Measurements from ENCODE around the gene DTNB.
"Not testable (repeated sequence)": the region's sequence is repeated elsewhere in the genome, so short reads cannot be mapped to it uniquely, and the experiment has no call there.

DTNB gene

GRCh38 chr2:25539136-25539535 lies 134.2 kb downstream of the DTNB start:
- no peak overlapping the region for H3K4me2 ChIP-seq

GRCh38 chr2:25537526-25537925 lies 135.9 kb downstream of the DTNB start:
- no peak overlapping the region for H3K4me3 ChIP-seq
- H3K27ac ChIP-seq = no peak overlapping the region
- TF ChIP-seq Cebpa-rat (IDR thresholded peaks at IDR 0.05) = no peak
- H3K4me2 ChIP-seq = no peak overlapping the region
- no peaks in the 10 kb centered on the region for H3K4me1 ChIP-seq
- H4K20me1 ChIP-seq = no peaks in the 10 kb centered on the region
- no peak overlapping the region for H3K9ac ChIP-seq
- H3K36me3 ChIP-seq = peaks cover 22% of the 10 kb centered on the region
- H3K27me3 ChIP-seq = no peaks in the 10 kb centered on the region
- peaks cover 30% of the 10 kb centered on the region for H3K9me3 ChIP-seq

More at GRCh38 chr2:25539136-25539535, 134.2 kb downstream of the DTNB start:
- Histone ChIP-seq H3K27me3 (no peaks in the 10 kb centered on the region), H3K9ac (no peak overlapping the region), H3K4me1 (no peaks in the 10 kb centered on the region), H3K9me3 (peaks cover 28% of the 10 kb centered on the region), H3K36me3 (peaks cover 21% of the 10 kb centered on the region), H3K27ac (no peak overlapping the region), H3K4me3 (no peak overlapping the region), H4K20me1 (no peaks in the 10 kb centered on the region)
- no peak for TF ChIP-seq Cebpa-rat (IDR thresholded peaks at IDR 0.05)

- not testable (repeated sequence) for H4K20me1 ChIP-seq, H3K4me1 ChIP-seq, H3K27ac ChIP-seq, H3K27me3 ChIP-seq, H3K4me2 ChIP-seq, H3K9ac ChIP-seq
- H3K4me3 ChIP-seq = peak overlapping the region; percentile 28; the same call in 1 of the 2 replicates
- H3K9me3 ChIP-seq = peaks cover 30% of the 10 kb centered on the region
- peaks cover 22% of the 10 kb centered on the region for H3K36me3 ChIP-seq
Observed at GRCh38 chr2:25535411-25536289, 137.7 kb downstream of the DTNB start.

GRCh38 chr2:25534937-25535336 lies 138.4 kb downstream of the DTNB start:
- Histone ChIP-seq H3K4me3 (peak overlapping the region; percentile 28; the same call in 1 of the 2 replicates), H3K9me3 (peaks cover 30% of the 10 kb centered on the region), H3K36me3 (peaks cover 22% of the 10 kb centered on the region)
- not testable (repeated sequence) for H3K9ac ChIP-seq, H4K20me1 ChIP-seq, H3K4me1 ChIP-seq, H3K27me3 ChIP-seq, H3K27ac ChIP-seq, H3K4me2 ChIP-seq

- Histone ChIP-seq H3K4me1 (no peaks in the 10 kb centered on the region), H3K27ac (no peak overlapping the region), H3K4me3 (peak overlapping the region; percentile 28; the same call in 1 of the 2 replicates), H3K4me2 (no peak overlapping the region), H3K36me3 (peaks cover 22% of the 10 kb centered on the region), H4K20me1 (no peaks in the 10 kb centered on the region), H3K9me3 (peaks cover 30% of the 10 kb centered on the region), H3K9ac (no peak overlapping the region), H3K27me3 (no peaks in the 10 kb centered on the region)
- TF ChIP-seq Cebpa-rat (IDR thresholded peaks at IDR 0.05) = no peak
Observed at GRCh38 chr2:25534455-25534854, 138.9 kb downstream of the DTNB start.

GRCh38 chr2:25533771-25534170 lies 139.6 kb downstream of the DTNB start:
- H3K9ac ChIP-seq, H3K4me2 ChIP-seq, H3K27ac ChIP-seq, H3K4me1 ChIP-seq, H3K4me3 ChIP-seq, H4K20me1 ChIP-seq, H3K27me3 ChIP-seq: not testable (repeated sequence)
- peaks cover 30% of the 10 kb centered on the region for H3K9me3 ChIP-seq
- peaks cover 22% of the 10 kb centered on the region for H3K36me3 ChIP-seq

- Histone ChIP-seq H3K4me2 (no peak overlapping the region), H3K27me3 (no peaks in the 10 kb centered on the region), H3K9ac (no peak overlapping the region), H4K20me1 (no peaks in the 10 kb centered on the region), H3K36me3 (peaks cover 22% of the 10 kb centered on the region), H3K9me3 (peaks cover 30% of the 10 kb centered on the region), H3K4me3 (no peak overlapping the region), H3K4me1 (no peaks in the 10 kb centered on the region), H3K27ac (no peak overlapping the region)
- TF ChIP-seq Cebpa-rat (IDR thresholded peaks at IDR 0.05) = no peak
Observed at GRCh38 chr2:25532521-25532920, 140.9 kb downstream of the DTNB start.

GRCh38 chr2:25529034-25529433 lies 144.3 kb downstream of the DTNB start:
- Histone ChIP-seq H3K27me3 (no peaks in the 10 kb centered on the region), H3K9me3 (0 out of 2 replicates have a peak, but pooled peaks cover under 1% of the 10 kb centered on the region), H3K36me3 (no peaks in the 10 kb centered on the region), H3K4me1 (no peaks in the 10 kb centered on the region), H3K27ac (no peak overlapping the region), H3K9ac (no peak overlapping the region), H3K4me2 (no peak overlapping the region), H4K20me1 (no peaks in the 10 kb centered on the region), H3K4me3 (no peak overlapping the region)
- no peak for TF ChIP-seq Cebpa-rat (IDR thresholded peaks at IDR 0.05)

GRCh38 chr2:25528173-25528572 lies 145.2 kb downstream of the DTNB start:
- Histone ChIP-seq H3K36me3 (no peaks in the 10 kb centered on the region), H3K4me2 (no peak overlapping the region), H4K20me1 (no peaks in the 10 kb centered on the region), H3K27ac (no peak overlapping the region), H3K9ac (no peak overlapping the region), H3K4me3 (no peak overlapping the region), H3K9me3 (no peaks in the 10 kb centered on the region), H3K4me1 (no peaks in the 10 kb centered on the region), H3K27me3 (no peaks in the 10 kb centered on the region)
- TF ChIP-seq Cebpa-rat (IDR thresholded peaks at IDR 0.05) = no peak

GRCh38 chr2:25524507-25524906 lies 148.9 kb downstream of the DTNB start:
- Histone ChIP-seq H3K36me3 (no peaks in the 10 kb centered on the region), H3K4me3 (no peak overlapping the region), H3K9me3 (no peaks in the 10 kb centered on the region), H3K9ac (no peak overlapping the region), H3K27me3 (no peaks in the 10 kb centered on the region), H4K20me1 (no peaks in the 10 kb centered on the region), H3K4me1 (peaks cover 9% of the 10 kb centered on the region; the same call in 1 of the 2 replicates), H3K4me2 (no peak overlapping the region), H3K27ac (no peak overlapping the region)
- TF ChIP-seq Cebpa-rat (IDR thresholded peaks at IDR 0.05) = no peak

All from BLaER1 (cell line).